Muscle of leg (tissue), 11 donors: ENCODE data around the gene USP34. TPM values are rescaled to one million over a fixed set of nuclear protein-coding genes. Genes with fewer than 3 reads are reported as not detected.
A peak's percentile ranks its signal among the peaks of the same experiment; 100 is the strongest.

Experiments
- DNase-seq: peaks from one replicate; pipeline ENCODE4 v3.0.0; 2013
- H3K27ac ChIP-seq: one replicate; pipeline ENCODE4 v1.5.1; 2013; ENCODE audit warnings: mild to moderate bottlenecking, low read length, control low read depth
- H3K27me3 ChIP-seq: one replicate; pipeline ENCODE4 v1.6.1; 2013; ENCODE audit warnings: low read length; ENCODE audit not compliant: control insufficient read depth, insufficient read depth
- H3K36me3 ChIP-seq: one replicate; pipeline ENCODE4 v1.6.1; 2013; ENCODE audit warnings: low read length; ENCODE audit not compliant: control insufficient read depth, insufficient read depth
- H3K4me1 ChIP-seq: one replicate; pipeline ENCODE4 v1.6.1; 2013; ENCODE audit warnings: low read length; ENCODE audit not compliant: control insufficient read depth, insufficient read depth
- H3K4me3 ChIP-seq: one replicate; pipeline ENCODE4 v1.5.1; 2013; ENCODE audit warnings: low read length, control low read depth
- H3K9me3 ChIP-seq: replicated peaks from 2 replicates; pipeline ENCODE4 v1.6.1; 2013; ENCODE audit warnings: low read depth, low read length; ENCODE audit not compliant: control insufficient read depth
- WGBS: methylation state at CpG from one replicate; pipeline ENCODE4 v1.1.5; 2013; ENCODE audit warnings: missing lambda C conversion rate; ENCODE audit not compliant: insufficient coverage; 5-methylcytosine and 5-hydroxymethylcytosine counted together
- polyA plus RNA-seq, 8 donors: library from polyadenylated mRNA; unstranded; fragments of 120-200 nt; gene quantifications; one replicate each; pipeline versions ENCODE4 v1.2.1 to v1.2.3, GENCODE V29; 2013; ENCODE audit warnings: inconsistent platforms in 1 of 8, low replicate concordance in 1 of 8; ENCODE audit not compliant: insufficient read length in 8 of 8, insufficient read depth in 1 of 8
- total RNA-seq: library from RNA; stranded (reverse); fragments of 120-200 nt; gene quantifications from one replicate; pipeline ENCODE4 v1.2.4, GENCODE V29; 2013

Gene USP34
- total and polyA plus RNA-seq, 9 donors, result 62.5 to 88.2 (median 77.9) TPM

DNA sequence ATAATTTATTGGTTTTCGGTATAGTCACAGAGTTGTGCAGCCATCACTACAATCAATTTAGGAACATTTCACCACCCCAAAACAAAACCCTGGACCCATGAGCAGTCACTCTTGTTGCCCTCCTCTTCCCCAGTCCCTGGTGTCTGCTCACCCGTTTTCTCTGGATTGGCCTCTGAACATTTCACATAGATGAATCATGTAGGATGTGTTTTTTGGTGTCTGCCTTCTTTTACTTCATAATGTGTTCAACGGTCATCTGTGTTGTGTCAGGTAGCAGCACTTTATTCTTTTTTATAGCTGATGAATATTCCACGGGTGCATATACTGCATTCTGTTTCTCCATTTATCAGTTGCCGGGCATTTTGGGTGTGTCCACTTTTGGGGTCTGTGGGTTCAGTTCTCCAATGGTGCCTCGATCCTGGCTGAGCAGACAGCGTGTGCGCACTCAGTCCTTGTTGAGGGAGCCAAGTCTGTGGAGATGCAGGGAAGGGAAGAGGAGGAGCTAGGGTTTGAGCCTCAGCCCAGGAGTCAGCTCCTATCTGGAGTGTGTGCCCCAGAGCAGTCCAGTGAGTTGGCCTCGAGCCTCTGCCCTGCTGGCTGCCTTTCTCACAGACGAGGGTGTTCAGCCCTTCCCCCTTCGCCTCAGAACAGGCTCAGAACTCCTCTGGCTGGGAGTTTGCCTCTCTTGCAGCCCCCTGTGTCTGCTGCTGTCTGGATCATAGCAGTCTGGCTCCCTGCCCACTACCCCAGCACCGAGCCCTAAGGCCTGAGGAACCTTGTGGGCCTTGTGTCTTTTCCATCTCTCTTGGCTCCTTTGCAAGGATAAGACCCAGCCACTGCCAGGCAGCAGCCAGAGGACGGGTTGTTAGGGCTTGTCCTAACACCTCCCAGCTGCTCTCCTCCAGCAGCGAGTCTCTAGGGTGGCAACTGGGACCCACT lies 290.9 kb downstream of the USP34 start:
- peaks cover 53% of the 10 kb centered on the region for H3K36me3 ChIP-seq
- H3K4me1 ChIP-seq, result peaks cover 30% of the 10 kb centered on the region
- WGBS, result 44% methylated on average over 9 of the region's 14 CpGs
- H3K4me3 ChIP-seq, result no peak overlapping the region
- H3K27me3 ChIP-seq, result no peaks in the 10 kb centered on the region
- H3K9me3 ChIP-seq, result no peaks in the 10 kb centered on the region
- DNase-seq, result peak; percentile 69
- no peak overlapping the region for H3K27ac ChIP-seq

DNA sequence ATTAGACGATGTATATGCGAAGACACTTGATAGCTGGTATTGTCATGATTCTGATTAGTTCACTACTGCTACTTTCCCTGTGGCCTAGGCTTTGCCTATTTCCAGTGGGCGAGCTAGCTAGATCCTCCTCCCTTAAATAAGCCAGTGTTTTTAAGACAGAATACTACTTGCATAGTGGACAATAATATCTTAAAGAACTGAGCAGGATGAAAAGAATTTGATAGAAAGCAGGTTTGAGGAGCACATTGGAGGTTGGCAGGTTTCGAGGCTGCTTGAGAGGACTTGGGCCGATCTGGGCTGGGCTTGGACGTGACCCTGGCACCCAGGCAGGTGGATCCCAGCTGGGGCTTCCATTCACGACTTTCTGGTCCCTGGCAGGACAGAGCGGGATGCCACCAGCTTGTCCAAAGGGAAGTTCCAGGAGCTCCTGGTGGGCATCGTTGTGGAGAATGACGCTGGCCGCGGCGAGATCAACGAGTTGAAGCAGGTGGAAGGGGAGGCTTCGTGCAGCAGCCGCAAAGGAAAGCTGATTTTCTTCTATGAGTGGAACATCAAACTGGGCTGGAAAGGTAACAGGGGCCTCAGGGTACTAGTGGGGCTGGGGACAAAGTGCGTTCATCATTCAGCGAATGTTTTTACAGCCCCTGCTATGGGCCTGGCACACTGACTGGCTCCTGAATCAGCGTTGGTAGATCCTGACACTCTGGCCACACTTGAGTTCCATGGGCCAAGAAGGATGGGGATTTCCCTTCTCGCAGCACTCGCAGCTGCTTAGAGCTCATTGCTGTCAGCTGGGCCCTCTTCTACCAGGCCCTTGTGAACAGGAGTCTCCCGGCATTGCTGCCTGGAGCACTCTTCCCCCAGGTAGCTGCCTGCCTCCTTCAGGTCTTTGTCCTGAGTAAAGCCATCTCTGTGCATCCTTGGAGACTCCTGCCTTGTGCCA lies 292.0 kb downstream of the USP34 start:
- DNase-seq, result peak; percentile 31
- 83% methylated on average over 19 of the region's 22 CpGs for WGBS
- H3K4me3 ChIP-seq, result peak overlapping the region; percentile 77
- H3K9me3 ChIP-seq, result no peaks in the 10 kb centered on the region
- peaks cover 44% of the 10 kb centered on the region for H3K36me3 ChIP-seq
- no peaks in the 10 kb centered on the region for H3K27me3 ChIP-seq
- H3K4me1 ChIP-seq, result peaks cover 30% of the 10 kb centered on the region
- peak overlapping the region; percentile 96 for H3K27ac ChIP-seq

DNA sequence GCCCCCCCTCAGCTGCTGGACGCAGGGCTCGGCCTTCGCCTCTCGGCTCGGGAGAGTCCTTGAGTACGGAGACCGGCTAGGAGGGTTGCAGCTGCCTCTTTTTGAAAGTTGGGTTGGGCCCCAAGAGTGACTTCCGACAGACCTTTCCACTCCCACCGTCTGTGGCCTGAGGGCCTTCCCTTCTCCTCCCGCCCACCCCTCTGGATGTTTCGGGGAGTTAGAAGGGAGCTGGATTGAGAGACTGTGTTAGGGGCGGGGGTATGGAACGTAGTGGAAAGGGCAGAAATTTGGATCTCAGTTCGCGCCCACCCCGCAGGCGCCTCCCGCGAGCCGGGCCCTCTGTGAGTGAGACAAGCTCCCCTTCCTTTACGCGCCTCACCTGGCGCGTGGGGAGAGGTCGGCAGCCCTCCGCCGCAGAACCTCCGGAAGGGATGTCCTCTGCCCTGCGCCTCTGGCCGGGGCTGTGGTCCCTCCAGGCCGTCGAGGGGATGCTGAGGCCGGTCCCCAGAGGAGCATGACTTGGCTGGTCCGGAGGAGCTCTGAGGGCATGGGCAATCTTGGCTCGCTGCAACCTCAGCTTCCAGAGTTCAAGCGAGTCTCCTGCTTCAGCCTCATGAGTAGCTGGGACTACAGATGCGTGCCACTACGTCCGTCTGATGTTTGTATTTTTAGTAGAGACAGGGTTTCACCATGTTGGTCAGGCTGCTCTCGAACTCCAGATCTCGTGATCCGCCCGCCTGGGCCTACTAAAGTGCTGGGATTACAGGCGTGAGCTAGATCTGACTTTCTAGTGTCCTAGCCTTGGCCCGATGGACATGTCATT lies 292.9 kb downstream of the USP34 start:
- Histone ChIP-seq H3K9me3 (no peaks in the 10 kb centered on the region), H3K27ac (peak overlapping the region; percentile 96), H3K4me3 (peak overlapping the region; percentile 77), H3K36me3 (peaks cover 36% of the 10 kb centered on the region), H3K27me3 (no peaks in the 10 kb centered on the region), H3K4me1 (peaks cover 30% of the 10 kb centered on the region)
- DNase-seq, result peak; percentile 81
- WGBS, result 11% methylated on average over 28 of the region's 45 CpGs

GRCh38 chr2:61176755-61177726 lies 293.8 kb downstream of the USP34 start:
- H3K4me1 ChIP-seq, result peaks cover 30% of the 10 kb centered on the region
- DNase-seq, result peak; percentile 99
- H3K27me3 ChIP-seq, result no peaks in the 10 kb centered on the region
- peak overlapping the region; percentile 91 for H3K4me3 ChIP-seq
- H3K9me3 ChIP-seq, result no peaks in the 10 kb centered on the region
- peak overlapping the region; percentile 99 for H3K27ac ChIP-seq
- WGBS, result under 1% methylated on average over 92 of the region's 111 CpGs
- H3K36me3 ChIP-seq, result peaks cover 29% of the 10 kb centered on the region

DNA sequence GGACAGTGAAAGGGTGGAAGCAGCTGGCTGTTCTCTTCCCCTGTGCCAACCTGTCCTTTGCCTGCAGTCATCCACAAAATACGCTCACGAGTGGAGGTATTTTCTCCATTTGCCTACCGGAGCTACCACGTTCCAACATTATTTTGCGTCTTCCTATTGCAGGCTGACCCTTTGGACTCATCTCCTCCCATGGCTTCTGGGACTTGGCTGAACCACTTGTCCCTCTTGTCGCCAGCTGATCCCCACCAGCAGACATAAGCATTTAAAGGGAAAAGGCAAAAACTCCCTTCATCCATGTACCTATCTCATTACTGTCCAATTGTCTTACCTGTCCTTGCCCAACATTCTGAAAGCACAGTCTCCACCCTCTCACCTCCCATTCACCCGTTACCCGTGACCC lies 295.9 kb downstream of the USP34 start:
- WGBS, result 82% methylated on average over 8 of the region's 8 CpGs
- Histone ChIP-seq H3K27me3 (no peaks in the 10 kb centered on the region), H3K9me3 (no peaks in the 10 kb centered on the region), H3K4me1 (peaks cover 22% of the 10 kb centered on the region), H3K36me3 (peaks cover 10% of the 10 kb centered on the region), H3K4me3 (no peak overlapping the region), H3K27ac (no peak overlapping the region)
- DNase-seq, result no peak

GRCh38 chr2:61173116-61173515 lies 297.8 kb downstream of the USP34 start:
- WGBS, result 83% methylated on average over 2 of the region's 4 CpGs
- Histone ChIP-seq H3K9me3 (no peaks in the 10 kb centered on the region), H3K4me1 (peaks cover 7% of the 10 kb centered on the region), H3K36me3 (no peaks in the 10 kb centered on the region), H3K27me3 (no peaks in the 10 kb centered on the region), H3K27ac (no peak overlapping the region), H3K4me3 (no peak overlapping the region)
- no peak for DNase-seq

- no peak for DNase-seq
- WGBS, result 43% methylated on average over 1 of the region's 1 CpG
- no peak overlapping the region for H3K4me3 ChIP-seq
- no peaks in the 10 kb centered on the region for H3K27me3 ChIP-seq
- peaks cover 4% of the 10 kb centered on the region for H3K4me1 ChIP-seq
- H3K36me3 ChIP-seq, result no peaks in the 10 kb centered on the region
- no peak overlapping the region for H3K27ac ChIP-seq
- H3K9me3 ChIP-seq, result no peaks in the 10 kb centered on the region
Observed at GRCh38 chr2:61172671-61173070, 298.2 kb downstream of the USP34 start.

GRCh38 chr2:61167579-61167978 lies 303.3 kb downstream of the USP34 start:
- 99% methylated on average over 8 of the region's 10 CpGs for WGBS
- Histone ChIP-seq H3K9me3 (no peaks in the 10 kb centered on the region), H3K4me3 (no peak overlapping the region), H3K36me3 (peaks cover 20% of the 10 kb centered on the region), H3K27ac (no peak overlapping the region), H3K27me3 (no peaks in the 10 kb centered on the region), H3K4me1 (no peaks in the 10 kb centered on the region)
- no peak for DNase-seq

DNA sequence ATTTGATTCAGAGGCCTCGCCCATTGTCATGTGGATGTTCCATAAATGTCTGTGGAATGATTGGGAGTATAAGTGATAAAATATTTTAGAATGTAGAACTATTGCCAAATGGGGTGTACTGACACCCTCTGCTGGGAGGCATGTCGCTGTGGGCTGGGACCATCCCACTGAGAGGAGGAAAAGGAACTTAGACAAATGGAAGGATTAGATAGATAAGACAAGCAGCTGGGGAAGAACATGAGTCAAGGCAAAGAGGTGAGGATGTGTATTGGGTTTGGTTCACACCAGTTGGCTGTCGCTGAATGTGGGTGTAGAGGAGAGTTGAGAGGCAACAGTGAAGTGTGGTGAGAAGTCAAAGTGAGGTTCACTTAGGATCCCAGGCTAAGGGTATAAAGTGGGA lies 304.9 kb downstream of the USP34 start:
- Histone ChIP-seq H3K27ac (no peak overlapping the region), H3K4me3 (no peak overlapping the region), H3K36me3 (peaks cover 20% of the 10 kb centered on the region), H3K4me1 (no peaks in the 10 kb centered on the region), H3K9me3 (no peaks in the 10 kb centered on the region), H3K27me3 (no peaks in the 10 kb centered on the region)
- no peak for DNase-seq
- 80% methylated on average over 3 of the region's 3 CpGs for WGBS
